HG03097 (cell line): ENCODE results near the gene DSCAM.
"Not testable (repeated sequence)": the region's sequence is repeated elsewhere in the genome, so short reads cannot be mapped to it uniquely, and the experiment has no call there.

Source experiments
- ATAC-seq: cut with Tn5 transposase; IDR thresholded peaks from one replicate; pipeline ENCODE4 v1.9.1; 2021; ENCODE audit not compliant: unreplicated experiment, low FRiP score

The DSCAM gene

GRCh38 chr21:40846587-40847411, at the start of gene DSCAM:
Gene DSCAM, minus strand, starts transcription at chr21:40847158. Its CDS starts 497 bp downstream, at chr21:40846661.
- ATAC-seq, result no peak

DNA sequence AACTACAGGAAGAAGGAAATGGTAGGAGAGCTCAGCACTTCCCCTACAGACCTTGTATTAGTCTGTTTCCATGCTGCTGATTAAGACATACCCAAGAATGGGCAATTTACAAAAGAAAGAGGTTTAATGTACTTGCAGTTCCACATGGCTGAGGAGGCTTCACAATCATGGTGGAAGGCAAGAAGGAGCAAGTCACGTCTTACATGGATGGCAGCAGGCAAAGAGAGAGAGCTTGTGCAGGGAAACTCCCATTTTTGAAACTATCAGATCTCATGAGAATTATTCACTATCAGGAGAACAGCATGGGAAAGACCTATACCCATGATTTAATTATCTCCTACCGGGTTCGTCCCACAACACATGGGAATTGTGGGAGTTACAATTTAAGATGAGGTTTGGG, 48.7 kb upstream of the DSCAM start:
- ATAC-seq, result not testable (repeated sequence)

- no peak for ATAC-seq
These were observed 40.0 kb upstream of the DSCAM start for GRCh38 chr21:40886931-40887330.

DNA sequence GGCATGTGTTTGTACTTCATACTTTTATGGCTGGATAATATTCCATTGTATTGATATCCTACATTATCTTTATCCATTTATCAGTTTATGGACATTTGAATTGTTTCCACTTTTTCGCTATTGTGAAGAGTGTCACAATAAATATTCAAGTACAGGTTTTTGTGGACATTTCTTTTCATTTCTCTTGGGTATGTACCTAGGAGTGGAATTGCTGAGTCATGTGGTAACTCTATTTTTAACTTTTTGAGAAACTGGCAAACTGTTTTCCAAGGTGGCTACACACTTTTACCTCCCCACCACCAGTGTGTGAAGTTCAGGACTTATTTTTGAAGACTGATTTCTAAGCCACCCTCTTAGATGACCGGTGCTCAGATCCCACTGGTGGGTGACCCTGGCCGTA, 39.0 kb upstream of the DSCAM start:
- ATAC-seq, result no peak

DNA sequence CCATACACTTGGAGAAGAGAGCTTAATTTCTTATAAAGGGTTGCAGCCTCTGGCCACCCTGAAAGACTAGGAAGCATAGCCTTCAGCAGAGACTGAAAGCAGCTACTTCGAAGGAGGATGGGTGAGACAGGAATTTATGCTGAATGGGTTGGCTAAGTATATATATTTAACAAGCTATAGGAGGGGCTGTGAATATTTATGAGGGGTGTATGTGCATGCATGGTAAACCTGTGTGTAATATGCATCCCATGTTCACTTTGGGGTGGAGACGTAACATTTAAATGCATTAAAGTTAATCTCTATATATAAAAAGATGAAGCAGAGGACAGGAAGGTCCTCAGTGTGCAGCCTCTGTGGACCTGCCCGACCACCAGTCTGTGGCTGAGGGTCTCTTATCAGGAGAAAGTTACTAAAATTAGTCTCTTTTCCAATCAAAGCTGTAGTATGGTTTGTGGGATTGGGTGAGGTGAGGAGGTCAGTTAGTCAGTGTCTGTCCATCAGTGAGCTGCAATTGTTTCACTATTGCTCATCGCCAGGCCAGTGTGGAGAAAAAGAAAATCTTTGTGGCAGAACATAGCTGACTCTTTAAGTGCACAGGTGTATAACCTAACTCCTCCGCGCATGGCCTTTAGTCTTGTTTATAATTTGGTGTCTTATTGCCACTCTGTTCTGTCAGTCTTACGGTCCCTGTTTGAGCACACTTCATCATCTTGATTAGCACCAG, 35.4 kb upstream of the DSCAM start:
- ATAC-seq, result no peak

GRCh38 chr21:40881767-40882166, 34.8 kb upstream of the DSCAM start:
- ATAC-seq, result no peak

GRCh38 chr21:40871099-40871498, 24.1 kb upstream of the DSCAM start:
- no peak for ATAC-seq

DNA sequence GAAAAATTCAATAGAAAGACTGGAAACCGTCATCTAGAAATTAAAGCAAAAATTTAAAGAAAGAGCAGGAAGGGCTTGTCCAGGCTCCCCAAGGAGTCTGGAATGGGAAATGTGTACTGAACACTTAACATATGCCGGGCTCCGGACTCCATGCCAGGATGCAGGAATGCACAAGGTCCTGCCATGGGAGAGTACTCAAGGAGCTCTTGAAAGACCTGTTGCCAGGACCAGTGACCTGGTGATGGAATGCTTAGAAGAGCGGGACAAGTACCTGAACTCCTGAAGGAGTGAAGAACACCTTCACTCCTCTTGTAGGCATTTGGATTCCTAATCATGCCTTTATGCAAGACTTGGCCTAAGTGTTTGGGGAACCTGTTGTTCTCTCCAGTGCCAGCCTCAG, 16.9 kb upstream of the DSCAM start:
- ATAC-seq, result no peak

GRCh38 chr21:40858517-40858916, 11.6 kb upstream of the DSCAM start:
- ATAC-seq, result no peak

- ATAC-seq, result no peak
These were observed 7.2 kb upstream of the DSCAM start for GRCh38 chr21:40853956-40854688.

- no peak for ATAC-seq
These were observed 5.6 kb upstream of the DSCAM start for GRCh38 chr21:40852563-40852962.

DNA sequence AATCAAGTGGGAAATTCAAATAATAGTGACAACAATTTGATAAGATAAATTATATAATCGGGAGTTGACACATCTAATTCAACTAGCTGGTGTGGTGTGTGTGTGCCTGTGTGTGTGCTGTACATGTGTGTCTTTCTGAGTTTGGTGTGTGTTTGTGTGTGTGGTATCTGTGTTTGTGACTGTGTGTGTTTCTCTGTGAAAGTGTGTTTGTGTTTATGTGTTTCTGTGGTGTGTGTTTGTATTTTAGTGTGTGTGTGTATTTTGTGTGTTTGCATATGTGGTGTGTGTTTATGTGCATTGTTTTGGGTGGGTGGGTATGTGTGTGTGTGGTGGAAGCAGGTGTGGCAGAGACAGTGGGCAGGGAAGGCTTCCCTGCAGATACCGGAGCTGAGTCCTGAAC, 4.8 kb upstream of the DSCAM start:
- no peak for ATAC-seq

DNA sequence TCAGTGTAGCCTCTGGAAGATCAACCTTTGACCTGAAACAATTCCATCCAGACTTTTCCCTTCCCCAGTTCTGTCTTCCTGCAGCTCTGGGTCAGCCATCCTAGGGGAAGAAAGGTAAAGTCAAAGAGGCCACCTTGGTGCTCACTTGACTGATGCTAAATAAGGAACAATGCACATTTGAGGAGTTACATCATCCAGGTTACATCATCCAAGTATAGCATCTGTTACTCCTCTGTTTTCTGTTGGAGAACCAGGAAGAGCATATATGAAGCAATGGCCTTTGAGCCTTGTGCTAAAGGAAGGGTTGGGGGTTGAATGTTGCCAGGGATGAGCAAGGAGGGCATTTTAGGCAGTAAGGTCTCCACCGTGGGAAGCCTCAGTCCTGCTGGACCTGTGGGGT, 3.1 kb upstream of the DSCAM start:
- ATAC-seq, result no peak

DNA sequence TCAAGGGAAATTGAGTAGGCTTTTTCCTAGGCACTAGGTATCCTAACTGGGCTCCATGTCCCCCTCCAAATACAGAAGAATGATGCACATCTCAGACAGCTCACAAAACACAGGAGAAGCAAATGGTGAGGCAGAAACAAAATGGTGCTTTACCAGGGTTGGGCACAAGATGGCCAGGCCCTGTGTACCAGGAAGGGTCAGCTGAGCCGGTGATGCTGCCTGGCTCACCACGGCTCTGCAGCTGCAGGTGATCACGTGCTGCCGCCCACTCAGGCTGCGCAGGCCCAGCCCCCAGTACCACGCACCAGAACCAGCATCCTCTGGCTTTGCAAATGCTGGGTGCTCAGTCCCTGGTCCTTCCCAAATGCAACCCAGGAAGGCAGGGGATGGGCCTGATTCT, 993 bp upstream of the DSCAM start:
- no peak for ATAC-seq

DNA sequence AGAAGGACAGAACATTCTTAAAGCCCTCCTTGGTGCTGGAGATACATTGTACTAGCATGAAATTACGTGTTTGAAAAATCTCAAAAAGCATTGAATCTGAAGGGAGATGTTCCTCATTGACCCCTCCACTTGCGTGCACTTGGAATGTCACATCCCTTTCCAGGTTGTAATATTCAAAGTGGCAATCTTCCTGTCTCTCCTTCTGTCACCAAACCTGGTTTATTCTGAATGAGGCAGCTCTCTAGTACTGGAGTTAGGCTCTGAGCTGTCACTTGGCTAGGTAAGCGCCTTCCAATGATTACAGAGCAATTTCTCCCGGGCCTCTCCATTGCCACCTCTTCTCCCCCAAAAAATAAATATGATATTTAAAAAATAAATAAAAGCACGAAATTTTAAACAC, 855 bp downstream of the DSCAM start:
- no peak for ATAC-seq

DNA sequence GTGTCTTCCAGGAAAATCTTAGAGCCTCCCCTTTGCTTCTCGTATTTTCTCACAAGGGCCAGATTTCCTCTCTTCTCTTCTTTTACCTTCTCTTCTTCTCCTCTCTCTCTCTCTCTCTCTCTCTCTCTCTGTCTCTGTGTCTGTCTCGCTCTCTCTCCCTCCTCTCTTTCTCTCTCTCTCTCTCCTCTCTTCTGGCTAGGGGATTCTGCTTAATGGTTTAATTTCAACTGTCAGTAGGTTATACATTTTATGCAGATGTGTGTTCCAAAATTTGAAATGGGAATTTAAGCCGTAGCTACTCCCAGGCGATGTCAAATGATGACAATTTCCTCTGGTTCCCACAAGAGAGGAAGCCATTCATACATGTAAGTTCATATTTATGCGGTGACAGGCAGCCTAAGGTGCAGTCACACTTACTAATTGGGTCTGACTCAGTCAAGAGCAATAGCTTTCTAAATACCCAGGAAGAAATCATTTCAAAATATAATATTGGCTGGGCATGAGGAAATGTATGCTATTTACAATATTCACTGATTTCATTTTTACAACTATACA, 1.4 kb downstream of the DSCAM start:
- no peak for ATAC-seq

DNA sequence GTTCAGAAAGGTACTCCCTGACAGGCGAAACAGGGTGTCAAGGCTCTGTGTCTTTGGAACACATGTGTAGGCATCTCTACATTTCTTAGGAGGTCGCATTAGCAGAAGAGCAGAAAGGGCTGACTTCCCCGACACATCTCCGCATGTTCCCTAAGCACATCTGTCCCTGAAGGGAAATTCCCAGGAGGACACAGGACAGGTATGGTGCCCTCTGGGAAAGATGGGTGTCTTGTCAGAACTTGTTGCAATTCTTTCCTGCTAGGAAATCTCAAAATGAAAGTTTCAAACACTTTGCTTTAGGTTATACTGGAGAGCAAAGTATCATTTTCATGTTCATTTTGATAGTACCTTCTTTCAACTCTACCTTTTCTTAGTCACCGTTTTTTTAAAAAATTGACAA, 2.0 kb downstream of the DSCAM start:
- ATAC-seq, result no peak

DNA sequence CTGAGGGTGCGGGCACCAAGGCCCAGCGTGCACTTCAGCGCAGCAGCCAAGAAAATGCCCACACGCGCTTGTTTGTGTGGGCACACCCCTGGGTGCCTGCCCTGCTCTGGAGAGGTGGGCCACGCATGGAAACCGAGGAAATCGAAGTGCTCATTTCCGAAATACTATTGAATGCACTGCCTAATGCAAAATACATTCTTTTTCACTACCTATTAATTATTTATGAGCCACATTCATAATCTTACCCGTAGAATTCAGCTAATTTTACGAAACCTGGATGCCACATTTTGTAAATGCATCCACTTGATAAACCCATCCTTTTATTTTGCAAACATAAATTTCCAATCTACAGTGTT, 4.8 kb downstream of the DSCAM start:
- no peak for ATAC-seq

DNA sequence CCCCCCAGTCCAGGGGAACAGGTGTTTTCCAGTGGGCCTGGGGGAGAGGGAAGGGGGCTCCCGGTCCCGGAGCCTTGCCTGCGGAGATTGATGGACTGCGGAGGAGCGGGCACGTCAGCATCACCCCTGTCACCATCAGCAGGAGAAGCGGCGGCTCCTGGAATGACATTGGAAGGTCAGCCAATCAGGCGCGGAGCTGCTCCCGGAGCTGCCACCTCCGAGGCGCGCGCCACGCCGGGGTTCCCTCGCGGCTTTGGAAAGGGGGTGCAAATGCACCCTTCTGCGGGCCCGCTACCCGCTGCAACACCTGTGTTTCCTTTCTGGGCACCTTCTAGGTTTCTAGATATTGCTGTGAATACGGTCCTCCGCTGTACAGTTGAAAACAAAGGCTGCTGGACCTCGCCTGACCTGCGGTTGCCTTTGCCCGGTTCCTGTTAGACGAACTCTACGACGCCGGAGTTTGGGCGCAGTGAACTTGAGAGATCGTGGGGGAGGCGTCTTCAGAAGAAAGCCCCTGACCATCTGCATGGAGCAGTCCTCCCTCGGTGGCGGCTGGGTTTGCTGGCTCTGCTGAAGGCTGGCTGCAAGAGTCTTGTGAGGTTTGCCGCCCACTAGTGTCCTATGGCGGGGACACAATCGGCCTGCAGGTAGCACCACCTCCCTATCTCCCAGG, 5.3 kb downstream of the DSCAM start:
- no peak for ATAC-seq

DNA sequence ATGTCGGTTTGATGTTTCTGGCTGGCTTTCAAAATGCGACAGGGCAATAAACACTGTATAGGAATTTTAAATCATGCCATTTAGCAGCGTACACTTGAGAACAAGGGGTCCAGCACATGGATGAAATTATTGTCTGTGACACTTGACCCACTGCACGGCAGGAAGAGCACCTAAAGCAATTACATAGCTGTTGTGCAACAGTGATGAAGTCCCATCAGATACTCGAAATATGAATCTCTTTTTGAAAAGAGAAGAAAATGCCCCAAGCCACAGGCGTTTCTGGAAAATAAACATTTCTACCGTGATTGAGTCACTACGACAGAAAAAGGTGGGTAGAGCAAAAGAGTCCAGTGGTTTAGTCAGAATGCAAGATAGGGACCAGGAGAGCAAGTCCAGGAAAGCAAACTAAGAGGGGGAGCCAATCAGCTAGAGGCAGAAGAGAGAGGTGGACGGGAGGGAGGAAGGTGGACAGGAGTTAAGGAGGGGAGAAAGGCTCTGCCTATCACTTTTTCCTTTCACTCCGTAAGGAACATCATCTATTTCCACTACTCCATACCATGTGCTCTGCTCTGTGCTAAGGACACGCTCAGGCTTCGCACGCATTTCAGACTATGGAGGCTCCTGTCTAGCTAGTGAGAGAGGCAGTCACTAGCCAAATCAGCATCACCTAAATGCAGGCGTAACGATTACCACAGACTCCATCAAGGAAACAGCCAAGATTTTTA, 6.4 kb downstream of the DSCAM start:
- no peak for ATAC-seq
